Trophoblast cell (in vitro differentiated cells and primary cell): ENCODE data around the gene SYT13.

Experiments
- DNase-seq, 2 donors: peaks; one replicate each; pipeline ENCODE4 v3.0.0-alpha.2; 2016
- H2AFZ ChIP-seq: 2 replicates; pipeline ENCODE4 v1.6.1; 2013; ENCODE audit warnings: low read length, moderate library complexity, mild to moderate bottlenecking; ENCODE audit not compliant: insufficient read depth, poor library complexity
- H2AK5ac ChIP-seq: 2 replicates; pipeline ENCODE4 v1.6.1; 2013; ENCODE audit warnings: mild to moderate bottlenecking, low read length
- H2BK120ac ChIP-seq: 2 replicates; pipeline ENCODE4 v1.6.1; 2013; ENCODE audit warnings: low read length, mild to moderate bottlenecking, moderate library complexity; ENCODE audit not compliant: insufficient read depth, poor library complexity
- H2BK12ac ChIP-seq: 2 replicates; pipeline ENCODE4 v1.6.1; 2013; ENCODE audit warnings: mild to moderate bottlenecking, low read length, moderate library complexity
- H2BK5ac ChIP-seq: 2 replicates; pipeline ENCODE4 v1.6.1; 2013; ENCODE audit warnings: low read length, low read depth, moderate library complexity, mild to moderate bottlenecking; ENCODE audit not compliant: poor library complexity
- H3K14ac ChIP-seq: 2 replicates; pipeline ENCODE4 v1.6.1; 2013; ENCODE audit warnings: mild to moderate bottlenecking, low read length
- H3K18ac ChIP-seq: 2 replicates; pipeline ENCODE4 v1.6.1; 2013; ENCODE audit warnings: mild to moderate bottlenecking, low read length
- H3K23ac ChIP-seq: 2 replicates; pipeline ENCODE4 v1.6.1; 2013; ENCODE audit warnings: low read length
- H3K27ac ChIP-seq: 2 replicates; pipeline ENCODE4 v1.5.1; 2013; ENCODE audit warnings: low read depth, mild to moderate bottlenecking, inconsistent platforms, low read length, moderate library complexity
- H3K27me3 ChIP-seq: 2 replicates; pipeline ENCODE4 v1.6.1; 2013; ENCODE audit warnings: inconsistent platforms, mild to moderate bottlenecking, low read length, moderate library complexity; ENCODE audit not compliant: insufficient read depth
- H3K36me3 ChIP-seq, 2 experiments: 1 replicate in 1 of 2; 2 replicates in 1 of 2; pipeline ENCODE4 v1.6.1; 2013; ENCODE audit warnings: low read length in 2 of 2, mild to moderate bottlenecking in 2 of 2, moderate library complexity in 1 of 2; ENCODE audit not compliant: insufficient read depth in 2 of 2, control insufficient read depth in 1 of 2
- H3K4ac ChIP-seq: 2 replicates; pipeline ENCODE4 v1.6.1; 2013; ENCODE audit warnings: low read depth, mild to moderate bottlenecking, low read length, moderate library complexity
- H3K4me1 ChIP-seq, 2 experiments: 1 replicate in 1 of 2; 2 replicates in 1 of 2; pipeline ENCODE4 v1.6.1; 2013; ENCODE audit warnings: low read length in 2 of 2, mild to moderate bottlenecking in 2 of 2, moderate library complexity in 1 of 2; ENCODE audit not compliant: insufficient read depth in 2 of 2, control insufficient read depth in 1 of 2
- H3K4me2 ChIP-seq: 2 replicates; pipeline ENCODE4 v1.6.1; 2013; ENCODE audit warnings: inconsistent platforms, mild to moderate bottlenecking, low read length, moderate library complexity
- H3K4me3 ChIP-seq: 2 replicates; pipeline ENCODE4 v1.5.1; 2013; ENCODE audit warnings: mild to moderate bottlenecking, low read depth, low read length, inconsistent platforms
- H3K79me1 ChIP-seq: one replicate; pipeline ENCODE4 v1.6.1; 2013; ENCODE audit warnings: low read length
- H3K79me2 ChIP-seq: 2 replicates; pipeline ENCODE4 v1.6.1; 2013; ENCODE audit warnings: low read length, mild to moderate bottlenecking; ENCODE audit not compliant: control insufficient read depth, insufficient read depth, poor library complexity
- H3K9ac ChIP-seq: 2 replicates; pipeline ENCODE4 v1.6.1; 2013; ENCODE audit warnings: mild to moderate bottlenecking, low read length
- H3K9me3 ChIP-seq: 2 replicates; pipeline ENCODE4 v1.6.1; 2013; ENCODE audit warnings: low read depth, mild to moderate bottlenecking, control low read depth, inconsistent platforms, low read length; ENCODE audit not compliant: insufficient read depth
- H4K12ac ChIP-seq: 2 replicates; pipeline ENCODE4 v1.6.1; 2013; ENCODE audit warnings: low read depth, mild to moderate bottlenecking, low read length, moderate library complexity
- H4K8ac ChIP-seq: 2 replicates; pipeline ENCODE4 v1.6.1; 2013; ENCODE audit warnings: low read depth, mild to moderate bottlenecking, low read length, moderate library complexity
- H4K91ac ChIP-seq: one replicate; pipeline ENCODE4 v1.6.1; 2013; ENCODE audit warnings: low read depth, mild to moderate bottlenecking, low read length, moderate library complexity
- WGBS: extraction: QIAGEN DNeasy Blood & Tissue Kit; methylation state at CpG from one replicate; pipeline ENCODE4 v1.1.7; 2013; ENCODE audit warnings: missing lambda C conversion rate; ENCODE audit not compliant: insufficient read length, insufficient coverage; ENCODE audit errors: extremely low coverage; 5-methylcytosine and 5-hydroxymethylcytosine counted together

SYT13 gene

DNA sequence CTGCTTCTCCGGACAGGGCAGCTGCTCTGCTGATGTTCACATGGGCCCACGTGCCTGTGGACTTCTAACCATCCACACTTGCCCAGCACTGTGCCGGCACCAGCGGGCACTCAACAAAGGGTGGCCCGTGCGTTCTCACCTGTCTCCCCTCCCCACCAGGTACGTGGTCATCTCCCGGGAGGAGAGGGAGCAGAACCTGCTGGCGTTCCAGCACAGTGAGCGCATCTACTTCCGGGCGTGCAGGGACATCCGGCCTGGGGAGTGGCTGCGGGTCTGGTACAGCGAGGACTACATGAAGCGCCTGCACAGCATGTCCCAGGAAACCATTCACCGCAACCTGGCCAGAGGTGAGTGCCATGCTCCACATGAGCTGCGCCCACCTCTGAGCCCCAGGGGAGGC, 66.7 kb downstream of the SYT13 start:
- no peak overlapping the region for H4K91ac ChIP-seq
- peaks cover 0 to 2% of the 10 kb centered on the region in 2 experiments for H3K36me3 ChIP-seq
- no peaks in the 10 kb centered on the region for H3K27me3 ChIP-seq
- no peak overlapping the region for H3K18ac ChIP-seq
- no peak overlapping the region for H4K8ac ChIP-seq
- WGBS = no CpG with 5 or more reads among the region's 18 CpGs
- no peak overlapping the region for H2AFZ ChIP-seq
- H3K9me3 ChIP-seq = no peaks in the 10 kb centered on the region
- H3K14ac ChIP-seq = no peak overlapping the region
- H2BK120ac ChIP-seq = no peak overlapping the region
- no peak overlapping the region for H3K27ac ChIP-seq
- no peak overlapping the region for H2BK12ac ChIP-seq
- H3K79me2 ChIP-seq = no peaks in the 10 kb centered on the region
- no peak overlapping the region for H3K23ac ChIP-seq
- H3K9ac ChIP-seq = no peak overlapping the region
- H2AK5ac ChIP-seq = no peak overlapping the region
- H3K4me3 ChIP-seq = no peak overlapping the region
- no peaks in the 10 kb centered on the region for H3K4me1 ChIP-seq
- no peak overlapping the region for H4K12ac ChIP-seq
- no peak overlapping the region for H2BK5ac ChIP-seq
- no peak overlapping the region for H3K4me2 ChIP-seq
- H3K79me1 ChIP-seq = no peaks in the 10 kb centered on the region
- H3K4ac ChIP-seq = no peak overlapping the region
- no peak for DNase-seq

DNA sequence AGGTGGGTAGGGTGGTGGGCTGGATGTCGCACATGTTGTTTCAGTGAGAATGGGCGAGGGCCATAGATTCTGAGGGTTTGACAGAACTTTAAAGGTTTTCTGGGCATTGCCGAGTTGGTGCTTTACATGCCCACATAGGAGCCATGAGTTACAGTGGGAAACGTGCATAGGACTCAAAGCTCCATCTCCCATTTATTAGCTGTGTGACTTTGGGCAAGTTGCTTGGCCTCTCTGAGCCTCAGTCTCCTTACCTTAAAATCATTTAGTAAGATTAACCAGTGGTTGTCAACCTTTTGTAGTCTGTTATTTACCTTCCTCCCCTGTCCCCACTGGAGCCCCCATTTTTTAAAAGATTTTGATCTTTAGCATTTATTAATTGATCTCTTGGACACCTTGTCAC, 67.4 kb downstream of the SYT13 start:
- Histone ChIP-seq H3K23ac (no peak overlapping the region), H3K4me1 (no peaks in the 10 kb centered on the region), H3K79me2 (no peaks in the 10 kb centered on the region), H4K8ac (no peak overlapping the region), H3K18ac (no peak overlapping the region), H3K79me1 (no peaks in the 10 kb centered on the region), H2BK5ac (no peak overlapping the region), H3K4me3 (no peak overlapping the region), H2AK5ac (no peak overlapping the region), H3K27me3 (no peaks in the 10 kb centered on the region), H4K91ac (no peak overlapping the region), H4K12ac (no peak overlapping the region), H3K4ac (no peak overlapping the region), H2AFZ (no peak overlapping the region), H3K9me3 (no peaks in the 10 kb centered on the region), H3K14ac (no peak overlapping the region), H3K36me3 (peaks cover 0 to 2% of the 10 kb centered on the region in 2 experiments), H2BK120ac (no peak overlapping the region), H2BK12ac (no peak overlapping the region), H3K4me2 (no peak overlapping the region), H3K9ac (no peak overlapping the region), H3K27ac (no peak overlapping the region)
- DNase-seq = no peak
- WGBS = no CpG with 5 or more reads among the region's 4 CpGs

GRCh38 chr11:45217991-45218390, 68.2 kb downstream of the SYT13 start:
- no peak overlapping the region for H3K27ac ChIP-seq
- H3K4me3 ChIP-seq = no peak overlapping the region
- H2BK12ac ChIP-seq = no peak overlapping the region
- H4K91ac ChIP-seq = no peak overlapping the region
- H3K27me3 ChIP-seq = no peaks in the 10 kb centered on the region
- H3K4ac ChIP-seq = no peak overlapping the region
- no peaks in the 10 kb centered on the region for H3K9me3 ChIP-seq
- no peak overlapping the region for H3K23ac ChIP-seq
- no peak overlapping the region for H4K8ac ChIP-seq
- H3K36me3 ChIP-seq = no peaks in the 10 kb centered on the region
- no peaks in the 10 kb centered on the region for H3K4me1 ChIP-seq
- no peak overlapping the region for H2BK5ac ChIP-seq
- H3K4me2 ChIP-seq = no peak overlapping the region
- H3K79me1 ChIP-seq = no peaks in the 10 kb centered on the region
- no peak overlapping the region for H2AK5ac ChIP-seq
- no peak overlapping the region for H3K18ac ChIP-seq
- H2AFZ ChIP-seq = no peak overlapping the region
- H3K79me2 ChIP-seq = no peaks in the 10 kb centered on the region
- H3K14ac ChIP-seq = no peak overlapping the region
- H2BK120ac ChIP-seq = no peak overlapping the region
- H3K9ac ChIP-seq = no peak overlapping the region
- DNase-seq = peak; percentile 36 to 74
- WGBS = no CpG with 5 or more reads among the region's 2 CpGs
- no peak overlapping the region for H4K12ac ChIP-seq

DNA sequence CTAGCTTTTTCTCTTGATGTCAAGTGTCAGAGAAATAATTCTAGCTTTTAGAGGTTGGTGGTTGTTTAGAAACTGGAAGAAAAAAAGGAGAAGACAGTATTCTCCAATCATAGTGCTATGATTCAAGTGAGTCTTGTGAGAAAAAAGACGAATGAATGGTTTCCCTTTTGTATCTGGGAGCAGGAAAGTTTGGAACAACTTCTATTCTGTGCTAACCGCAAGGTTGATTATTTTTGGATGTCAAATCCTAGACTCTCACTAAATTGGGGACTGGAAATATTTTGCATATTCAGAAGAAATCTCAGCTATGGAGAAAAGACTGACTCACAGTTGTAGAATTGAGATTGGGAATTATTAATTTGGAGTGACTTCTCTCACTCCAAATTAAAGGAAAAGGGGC, 69.2 kb downstream of the SYT13 start:
- no peak overlapping the region for H3K23ac ChIP-seq
- no peaks in the 10 kb centered on the region for H3K79me2 ChIP-seq
- H3K9ac ChIP-seq = no peak overlapping the region

More for the DNA sequence above, 69.2 kb downstream of the SYT13 start:
- Histone ChIP-seq H3K27ac (no peak overlapping the region), H4K12ac (no peak overlapping the region), H3K4me1 (no peaks in the 10 kb centered on the region), H3K14ac (no peak overlapping the region), H2AK5ac (no peak overlapping the region), H4K91ac (no peak overlapping the region), H2BK12ac (no peak overlapping the region), H2BK5ac (no peak overlapping the region), H3K9me3 (no peaks in the 10 kb centered on the region), H4K8ac (no peak overlapping the region), H3K27me3 (no peaks in the 10 kb centered on the region), H2AFZ (no peak overlapping the region), H3K36me3 (no peaks in the 10 kb centered on the region), H3K79me1 (no peaks in the 10 kb centered on the region), H3K4ac (no peak overlapping the region), H3K4me3 (no peak overlapping the region), H2BK120ac (no peak overlapping the region), H3K4me2 (no peak overlapping the region), H3K18ac (no peak overlapping the region)
- DNase-seq = no peak
- no CpG with 5 or more reads among the region's 2 CpGs for WGBS
